ENCODE data around the gene KIF1B.

DNA sequence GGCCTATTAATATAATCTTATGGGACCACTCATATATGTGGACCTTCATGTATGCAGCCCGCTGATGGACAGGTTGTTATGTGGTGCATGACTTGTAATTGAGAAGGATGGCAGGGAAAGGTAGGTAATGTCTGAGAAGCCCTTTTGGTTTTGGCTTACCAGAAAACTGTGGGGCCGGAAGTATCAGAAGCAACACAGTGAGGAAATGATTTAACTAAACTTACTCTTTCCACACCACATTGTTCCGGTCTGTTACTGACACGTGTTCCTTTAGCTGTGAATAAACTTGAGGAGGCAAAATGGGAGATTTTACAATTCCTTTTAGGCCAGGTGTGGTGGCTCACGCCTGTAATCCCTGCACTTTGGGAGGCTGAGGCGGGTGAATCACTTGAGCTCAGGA is 32.4 kb downstream of the KIF1B start:
- TF ChIP-seq, protein P1, sequence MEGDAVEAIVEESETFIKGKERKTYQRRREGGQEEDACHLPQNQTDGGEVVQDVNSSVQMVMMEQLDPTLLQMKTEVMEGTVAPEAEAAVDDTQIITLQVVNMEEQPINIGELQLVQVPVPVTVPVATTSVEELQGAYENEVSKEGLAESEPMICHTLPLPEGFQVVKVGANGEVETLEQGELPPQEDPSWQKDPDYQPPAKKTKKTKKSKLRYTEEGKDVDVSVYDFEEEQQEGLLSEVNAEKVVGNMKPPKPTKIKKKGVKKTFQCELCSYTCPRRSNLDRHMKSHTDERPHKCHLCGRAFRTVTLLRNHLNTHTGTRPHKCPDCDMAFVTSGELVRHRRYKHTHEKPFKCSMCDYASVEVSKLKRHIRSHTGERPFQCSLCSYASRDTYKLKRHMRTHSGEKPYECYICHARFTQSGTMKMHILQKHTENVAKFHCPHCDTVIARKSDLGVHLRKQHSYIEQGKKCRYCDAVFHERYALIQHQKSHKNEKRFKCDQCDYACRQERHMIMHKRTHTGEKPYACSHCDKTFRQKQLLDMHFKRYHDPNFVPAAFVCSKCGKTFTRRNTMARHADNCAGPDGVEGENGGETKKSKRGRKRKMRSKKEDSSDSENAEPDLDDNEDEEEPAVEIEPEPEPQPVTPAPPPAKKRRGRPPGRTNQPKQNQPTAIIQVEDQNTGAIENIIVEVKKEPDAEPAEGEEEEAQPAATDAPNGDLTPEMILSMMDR (IDR thresholded peaks at IDR 0.05): no peak
- no peak for TF ChIP-seq POLR2A (IDR thresholded peaks at IDR 0.05)
